Gastrocnemius medialis (tissue), 4 donors: ENCODE results near the gene LYRM2.

Experiments
- CTCF ChIP-seq, 5 experiments: fragments of 450-650 bp in 3 of 5; fragments of 200-600 bp in 2 of 5; sonication (generic) in 2 of 5; IDR thresholded peaks in 4 of 5; conservative IDR thresholded peaks in 1 of 5; 1 replicate in 4 of 5; 2 replicates in 1 of 5; pipeline ENCODE4 v1.5.1; 2016 to 2019; ENCODE audit warnings: antibody characterized with exemption in 5 of 5, mild to moderate bottlenecking in 3 of 5, moderate library complexity in 3 of 5
- POLR2A ChIP-seq, 2 donors: fragments of 450-650 bp; IDR thresholded peaks; one replicate each; pipeline ENCODE4 v1.6.1; 2017; ENCODE audit warnings: antibody characterized with exemption in 2 of 2, mild to moderate bottlenecking in 2 of 2, moderate library complexity in 2 of 2

- TF ChIP-seq CTCF (IDR thresholded peaks at IDR 0.05 in 4 of 5, conservative IDR thresholded peaks at IDR 0.05 in 1 of 5) (no peak), POLR2A (IDR thresholded peaks at IDR 0.05) (no peak)
Measured at GRCh38 chr6:89630488-89630887, 8.1 kb downstream of the LYRM2 start.
